SW480 (cell line): ENCODE data around the gene MACROD2.

Source experiments
- DNase-seq: peaks from one replicate; pipeline ENCODE4 v3.0.0-alpha.2; 2016; ENCODE audit warnings: low spot score

MACROD2 gene

GRCh38 chr20:14062786-14063185 lies 67.5 kb downstream of the MACROD2 start:
- no peak for DNase-seq

- no peak for DNase-seq
Observed at GRCh38 chr20:14064333-14064732, 69.0 kb downstream of the MACROD2 start.

DNA sequence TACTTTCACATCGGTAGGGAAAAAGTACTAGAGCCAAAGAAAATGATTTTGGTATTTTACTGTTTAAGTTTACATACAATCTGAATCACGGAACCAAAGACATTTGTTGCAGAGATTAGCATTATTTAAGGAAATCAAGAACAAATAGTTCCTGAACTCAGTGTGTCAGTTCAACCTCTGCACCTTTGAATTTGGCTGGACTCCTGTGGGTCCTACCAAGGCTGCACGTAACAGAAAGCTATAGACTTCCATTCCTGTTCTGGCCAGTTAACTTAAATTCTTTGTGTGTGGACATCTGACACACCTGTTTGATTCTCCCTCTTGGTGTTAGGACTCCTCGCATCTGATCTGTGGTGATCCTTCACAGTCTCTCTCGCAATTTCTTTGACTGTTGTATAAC lies 69.6 kb downstream of the MACROD2 start:
- no peak for DNase-seq

- no peak for DNase-seq
Observed at GRCh38 chr20:14065774-14066173, 70.5 kb downstream of the MACROD2 start.

DNA sequence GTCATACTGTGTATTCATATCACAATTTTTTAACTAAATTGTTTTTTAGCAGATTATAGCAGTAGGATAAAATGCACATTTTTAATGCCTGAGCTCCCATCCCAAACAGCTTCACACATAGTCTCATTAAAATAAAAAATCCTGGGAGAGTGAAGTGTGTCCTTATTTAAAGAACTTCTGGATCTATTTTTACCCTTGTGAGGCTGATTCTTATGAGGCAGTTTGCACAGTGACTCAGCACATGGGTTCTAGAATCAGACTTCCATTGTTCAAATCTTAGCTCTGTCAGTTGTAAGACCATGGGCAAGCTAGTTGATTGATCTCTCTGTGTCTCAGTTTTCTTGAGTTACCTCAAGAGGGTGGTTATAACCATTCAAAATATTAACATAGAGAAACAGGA lies 72.3 kb downstream of the MACROD2 start:
- no peak for DNase-seq

DNA sequence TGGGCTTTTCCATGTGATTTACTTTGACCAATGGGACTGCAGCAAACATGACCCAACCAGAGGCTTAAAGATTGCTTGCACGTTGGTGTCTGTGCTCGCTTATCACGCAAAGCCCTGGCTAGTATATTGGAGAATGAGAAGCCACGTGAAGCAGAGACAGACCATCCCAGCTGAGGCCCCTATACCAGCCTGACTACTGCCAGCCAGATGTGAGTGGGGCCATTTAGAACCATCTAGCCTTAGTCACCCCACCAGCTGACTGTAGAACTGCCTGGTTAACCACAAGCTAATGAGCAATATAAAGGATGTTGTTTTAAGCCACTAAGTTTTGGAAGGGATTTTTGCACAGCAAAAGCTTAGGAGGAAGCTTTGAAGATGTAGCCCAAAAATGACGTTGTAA lies 74.5 kb downstream of the MACROD2 start:
- peak; percentile 48 for DNase-seq

GRCh38 chr20:14093652-14094051 lies 98.3 kb downstream of the MACROD2 start:
- no peak for DNase-seq

DNA sequence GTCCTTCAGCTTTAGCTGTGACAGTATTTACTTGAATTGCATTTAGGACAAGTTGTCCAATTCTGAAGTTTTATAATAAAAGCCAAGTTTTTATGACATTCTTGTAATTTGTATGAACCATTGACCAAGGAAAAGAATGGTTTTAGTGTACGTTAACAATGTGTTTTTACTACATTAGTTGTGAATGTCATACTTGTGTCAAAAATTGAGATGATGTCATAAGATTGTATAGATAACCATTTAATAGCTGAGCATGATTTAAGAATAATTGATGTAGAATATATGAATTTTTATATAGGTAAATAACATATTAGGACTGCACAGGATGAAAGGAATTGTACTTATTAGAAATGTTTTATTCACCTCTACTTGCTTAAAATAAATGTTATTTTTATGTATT lies 102.9 kb downstream of the MACROD2 start:
- no peak for DNase-seq

- DNase-seq, result no peak
Observed at GRCh38 chr20:14113416-14113815, 118.1 kb downstream of the MACROD2 start.

GRCh38 chr20:14114065-14114704 lies 118.9 kb downstream of the MACROD2 start:
- no peak for DNase-seq

DNA sequence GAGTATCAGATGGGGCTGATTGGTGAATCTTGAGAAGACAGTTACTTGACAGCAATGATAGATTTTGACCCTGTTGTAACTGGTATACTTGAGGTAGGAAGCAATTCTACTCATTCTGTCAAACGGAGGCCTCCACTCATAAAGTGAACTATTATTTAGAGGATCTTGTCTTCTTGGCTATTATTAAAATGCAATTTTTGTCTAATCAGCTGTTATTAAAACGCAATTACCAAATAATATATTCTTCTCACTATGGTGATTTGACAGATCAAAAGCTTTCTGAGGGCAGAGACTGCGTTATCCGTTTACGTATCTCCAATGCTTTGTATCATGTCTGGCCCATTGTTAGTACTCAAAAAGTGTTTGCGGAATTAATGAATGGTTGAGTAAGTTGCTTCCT lies 120.7 kb downstream of the MACROD2 start:
- no peak for DNase-seq

- DNase-seq, result no peak
Observed at GRCh38 chr20:14117768-14118167, 122.5 kb downstream of the MACROD2 start.

GRCh38 chr20:14126856-14127255 lies 131.5 kb downstream of the MACROD2 start:
- no peak for DNase-seq

DNA sequence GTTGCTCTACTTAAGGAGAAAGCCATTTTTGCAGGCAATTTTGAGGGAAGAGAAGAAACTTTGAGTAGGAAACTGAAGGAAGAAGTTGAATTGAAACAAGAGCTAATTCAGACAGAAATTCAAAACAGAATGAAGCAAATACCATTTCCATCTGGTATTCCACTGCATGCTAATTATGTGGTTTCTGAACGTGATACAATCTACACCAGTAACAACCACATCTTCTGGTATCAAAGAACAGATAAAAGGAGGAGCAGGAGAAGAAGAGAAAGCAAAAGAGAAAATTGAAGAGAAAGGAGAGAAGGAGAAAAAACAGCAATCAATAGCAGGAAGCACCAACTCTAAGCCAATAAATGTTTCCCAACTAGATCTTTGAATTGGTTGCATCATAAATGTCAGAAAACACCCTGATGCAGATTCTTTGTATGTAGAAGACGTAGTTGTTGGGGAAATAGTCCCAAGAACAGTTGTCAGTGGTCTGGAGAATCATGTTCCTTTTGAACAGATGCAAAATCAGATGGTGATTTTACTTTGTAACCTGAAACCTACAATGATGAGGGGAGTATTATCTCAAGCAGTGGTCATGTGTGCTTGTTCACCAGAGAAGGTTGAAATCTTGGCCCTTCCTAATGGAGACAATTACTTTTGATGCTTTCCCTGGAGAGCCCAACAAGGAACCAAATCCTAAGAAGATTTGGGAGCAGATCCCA lies 132.4 kb downstream of the MACROD2 start:
- no peak for DNase-seq

- no peak for DNase-seq
Observed at GRCh38 chr20:14134004-14134403, 138.7 kb downstream of the MACROD2 start.

GRCh38 chr20:14142171-14142570 lies 146.9 kb downstream of the MACROD2 start:
- peak; percentile 77 for DNase-seq

DNA sequence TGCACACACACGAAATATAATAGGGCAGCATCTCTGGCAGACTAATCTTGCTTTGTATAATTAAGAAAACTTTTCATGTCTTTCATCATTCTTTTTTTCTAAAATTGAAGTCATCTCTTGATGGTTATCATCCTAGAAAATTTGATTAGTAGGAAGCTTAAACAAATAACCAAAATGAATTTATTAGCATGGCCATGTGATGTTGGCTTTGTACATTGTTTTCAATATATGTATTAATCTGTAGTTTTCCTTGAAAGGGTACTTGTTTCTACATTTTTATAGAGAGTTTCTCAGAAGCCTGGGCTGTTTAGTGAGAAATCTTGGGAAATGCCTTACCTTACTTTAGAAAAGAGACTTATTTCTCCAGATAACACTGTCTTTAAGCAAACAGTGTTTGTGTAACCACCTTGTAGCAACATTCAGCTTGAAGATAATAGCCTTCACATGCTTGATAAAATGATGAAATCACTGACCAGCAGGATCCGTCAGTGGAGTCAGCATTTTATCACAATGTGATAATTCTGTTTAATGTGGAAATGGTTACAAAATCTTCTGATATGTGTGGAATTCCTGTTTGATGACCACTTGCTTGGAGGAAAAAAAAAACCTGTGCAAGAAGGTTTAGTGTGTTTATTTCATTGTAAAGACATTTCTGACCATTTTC lies 147.8 kb downstream of the MACROD2 start:
- no peak for DNase-seq

GRCh38 chr20:14148042-14148441 lies 152.7 kb downstream of the MACROD2 start:
- no peak for DNase-seq

DNA sequence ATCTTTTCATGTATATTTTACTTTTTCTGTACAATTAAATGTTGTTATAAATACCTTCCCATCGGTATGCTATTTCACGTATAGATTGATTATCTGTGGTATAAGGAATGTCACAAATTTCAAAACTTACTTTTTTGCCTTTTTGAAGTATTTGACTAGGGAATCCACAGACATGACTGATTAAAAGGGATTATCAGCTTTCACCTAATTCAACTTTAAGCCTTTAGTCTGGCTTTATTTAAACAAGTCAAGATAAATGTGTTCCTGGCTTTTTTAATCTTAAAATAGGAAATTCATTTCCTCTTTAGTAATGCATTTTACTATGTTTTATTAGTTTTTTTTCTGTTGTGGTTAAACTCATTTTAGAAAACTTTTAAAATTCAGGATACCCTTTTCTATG lies 160.0 kb downstream of the MACROD2 start:
- DNase-seq, result no peak

DNA sequence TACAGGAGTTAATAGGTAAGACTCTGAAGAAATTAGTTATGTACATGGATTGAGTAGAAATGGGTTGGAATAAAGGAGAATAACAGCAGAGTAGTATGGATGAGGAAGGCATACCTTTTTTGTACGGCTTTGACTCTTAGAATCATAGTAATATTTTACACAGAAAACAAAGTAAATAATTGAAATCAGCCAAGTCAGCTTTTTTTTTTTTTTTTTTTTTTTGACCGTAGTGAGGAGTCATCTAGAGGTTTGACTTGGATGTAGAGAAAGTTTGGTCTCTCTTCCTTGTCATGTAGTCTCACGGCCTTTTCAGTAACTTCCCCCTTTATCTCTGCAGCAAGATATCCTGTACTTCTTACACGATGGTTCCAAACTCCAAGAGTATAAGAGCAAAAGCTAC lies 183.2 kb downstream of the MACROD2 start:
- no peak for DNase-seq

- DNase-seq, result no peak
Observed at GRCh38 chr20:14178952-14179351, 183.6 kb downstream of the MACROD2 start.

- peak; percentile 62 for DNase-seq
Observed at GRCh38 chr20:14189794-14190402, 194.6 kb downstream of the MACROD2 start.

GRCh38 chr20:14191559-14191958 lies 196.2 kb downstream of the MACROD2 start:
- no peak for DNase-seq
